NCI-H187 (cell line): ENCODE measurements around the gene CREB3L2.

Experiments
- DNase-seq, 2 experiments: peaks; one replicate each; lab custom pipeline; 2025; lab: John Stamatoyannopoulos, UW

Gene CREB3L2

GRCh38 chr7:138009350-138009653 lies 7.4 kb upstream of the CREB3L2 start:
- no peak for DNase-seq

- peak; percentile 14 to 39 for DNase-seq
Measured at GRCh38 chr7:138008588-138009349, 6.9 kb upstream of the CREB3L2 start.

DNA sequence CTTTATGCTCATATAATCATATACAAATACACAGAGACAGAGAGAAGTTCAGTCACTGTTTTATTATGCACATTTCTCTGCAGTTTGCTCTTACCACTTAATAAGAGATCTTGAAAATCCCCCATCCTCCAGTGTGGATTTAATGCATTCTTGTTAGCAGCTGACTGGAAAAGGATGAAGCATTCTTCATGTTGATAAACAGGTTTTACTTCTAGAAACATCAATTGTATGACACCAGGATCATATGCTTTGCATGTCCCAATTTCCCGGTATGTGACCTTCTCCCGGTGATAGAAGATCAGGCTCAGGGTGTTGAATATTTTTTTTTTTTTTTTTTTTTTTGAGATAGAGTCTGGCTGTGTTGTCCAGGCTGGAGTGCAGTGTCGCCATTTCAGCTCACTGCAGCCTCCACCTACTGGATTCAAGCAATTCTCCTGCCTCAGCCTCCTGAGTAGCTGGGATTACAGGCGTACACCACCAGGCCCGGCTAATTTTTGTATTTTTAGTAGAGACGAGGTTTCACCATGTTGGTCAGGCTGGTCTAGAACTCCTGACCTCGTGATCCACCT lies 6.2 kb upstream of the CREB3L2 start:
- no peak for DNase-seq

- no peak for DNase-seq
Measured at GRCh38 chr7:138006106-138006505, 4.2 kb upstream of the CREB3L2 start.

DNA sequence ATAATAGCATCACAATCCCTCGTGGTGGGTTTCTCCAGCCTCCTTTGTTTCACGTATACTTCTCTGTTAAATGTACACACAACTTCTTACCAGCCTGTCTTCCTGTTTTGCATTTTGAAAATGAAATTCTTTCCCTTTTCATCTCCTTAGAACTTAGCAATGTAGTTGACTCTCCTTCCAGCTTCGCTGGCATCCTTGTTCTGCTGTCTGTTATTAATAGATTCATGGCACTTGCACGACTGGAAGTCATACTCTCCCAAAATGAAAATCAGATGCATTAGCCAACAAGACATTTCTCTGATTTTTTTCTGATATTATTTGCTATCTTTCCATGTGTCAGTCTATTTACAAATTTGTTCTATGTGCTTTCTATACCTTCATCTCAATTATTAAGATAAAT lies 3.0 kb upstream of the CREB3L2 start:
- no peak for DNase-seq

DNA sequence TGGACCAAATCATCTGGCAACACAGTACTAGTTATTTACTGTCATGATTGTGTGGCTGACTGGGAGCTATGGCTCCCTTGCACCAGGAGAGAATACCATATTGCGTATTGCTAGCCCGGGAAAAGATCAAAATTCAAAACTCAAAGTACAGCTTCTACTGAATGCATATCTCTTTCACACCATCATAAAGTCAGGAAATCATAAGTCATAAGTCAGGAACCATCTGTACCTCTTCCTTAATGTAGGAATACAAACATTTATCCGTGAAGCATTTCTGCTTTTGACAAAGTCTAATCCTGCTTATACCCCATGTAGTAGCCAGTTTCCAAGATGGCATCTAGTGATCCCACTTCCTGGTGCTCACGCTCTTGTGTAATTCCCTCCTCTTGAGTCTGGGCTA lies 2.2 kb upstream of the CREB3L2 start:
- no peak for DNase-seq

- DNase-seq, result no peak
Measured at GRCh38 chr7:138002828-138003189, 923 bp upstream of the CREB3L2 start.

DNA sequence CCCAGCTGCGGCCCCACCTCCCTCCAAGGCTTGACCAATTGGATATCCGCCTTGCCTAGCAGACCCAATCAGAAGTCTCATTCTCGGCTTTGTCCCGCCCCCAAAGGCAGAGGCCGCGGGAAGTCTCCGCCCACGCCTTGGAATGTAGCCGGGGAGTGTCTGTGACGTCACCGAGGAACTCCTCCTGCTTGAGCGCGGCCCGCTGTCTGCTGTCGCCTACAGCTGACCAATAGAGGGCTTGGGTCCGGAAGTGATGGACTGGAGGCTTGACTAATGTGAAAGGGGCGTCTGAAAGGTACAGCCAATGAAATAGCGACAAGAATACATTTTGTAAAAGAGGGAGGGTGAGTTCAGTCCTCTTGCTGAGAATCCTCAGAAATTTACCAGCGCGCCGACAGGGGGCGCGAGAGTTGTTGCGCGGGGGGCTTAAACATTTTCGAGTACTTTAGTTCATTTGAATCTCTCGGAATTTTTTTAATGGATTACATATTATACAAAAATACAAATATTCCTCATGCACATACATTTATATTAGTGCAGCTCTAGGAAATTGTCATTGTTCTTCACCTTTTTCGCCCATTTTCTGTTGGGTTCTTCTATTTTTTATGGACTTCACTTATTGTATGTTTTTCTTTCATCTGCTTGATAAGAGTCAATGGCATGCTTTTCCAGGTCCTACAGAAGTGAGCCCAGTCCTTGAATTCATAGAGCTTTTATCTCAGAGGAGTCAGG lies 376 bp upstream of the CREB3L2 start:
- DNase-seq, result peak; percentile 96 to 100

DNA sequence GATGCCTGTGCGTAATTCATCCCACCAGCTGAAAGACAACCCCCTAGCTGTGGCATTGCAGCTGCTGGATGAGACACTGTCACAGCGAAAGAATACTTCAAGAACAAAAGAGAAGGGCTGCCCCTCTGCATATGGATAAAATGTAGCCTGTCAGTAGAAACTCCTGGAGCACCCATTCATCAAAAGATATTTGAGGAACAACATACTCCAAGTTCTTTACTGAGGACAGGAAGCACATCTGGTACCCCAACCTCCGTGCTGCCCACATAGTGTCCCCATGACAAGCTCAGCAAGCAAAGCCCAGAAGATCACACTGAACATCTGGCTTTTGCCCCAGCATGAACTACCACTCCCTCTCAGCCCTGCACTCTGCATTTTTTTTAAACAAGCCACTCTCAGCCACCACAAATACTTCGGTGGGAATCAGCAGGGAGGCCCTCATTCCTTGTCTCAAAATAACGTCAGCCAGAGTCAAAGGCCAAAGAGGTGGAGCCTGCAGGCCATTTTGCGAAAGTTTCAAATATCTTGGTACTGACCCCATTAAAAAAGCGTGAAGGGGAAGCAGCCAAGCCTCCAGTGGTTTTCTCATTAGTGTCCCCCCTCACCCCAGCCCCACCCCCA lies 1.7 kb downstream of the CREB3L2 start:
- peak; percentile 25 to 68 for DNase-seq

DNA sequence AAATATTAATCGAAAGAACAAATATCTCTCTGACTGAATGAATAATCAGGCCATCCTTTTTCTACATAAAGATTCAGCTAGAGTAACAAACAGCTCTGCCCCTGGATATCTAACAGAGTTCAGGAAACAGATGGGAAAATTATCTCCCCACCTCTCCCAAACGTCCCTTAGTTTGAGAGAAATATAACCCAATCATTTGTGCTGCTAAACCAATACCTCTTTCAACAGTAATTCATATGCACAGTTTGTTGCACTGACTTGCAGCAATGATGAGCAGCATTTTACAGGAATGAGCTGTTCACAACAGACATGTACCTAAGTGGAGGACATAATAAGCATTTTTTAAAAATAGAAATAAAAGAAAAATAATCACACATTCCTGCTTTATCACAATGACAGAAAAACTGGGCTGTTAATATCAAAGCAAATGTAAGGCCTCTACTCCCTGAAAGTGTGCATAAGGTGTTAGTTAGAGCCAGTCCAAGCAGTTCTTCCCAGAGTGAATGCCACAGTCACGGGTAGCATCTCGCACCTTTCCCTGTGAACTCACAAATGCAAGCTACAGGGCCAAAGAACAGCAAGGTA lies 2.3 kb downstream of the CREB3L2 start:
- DNase-seq, result no peak

DNA sequence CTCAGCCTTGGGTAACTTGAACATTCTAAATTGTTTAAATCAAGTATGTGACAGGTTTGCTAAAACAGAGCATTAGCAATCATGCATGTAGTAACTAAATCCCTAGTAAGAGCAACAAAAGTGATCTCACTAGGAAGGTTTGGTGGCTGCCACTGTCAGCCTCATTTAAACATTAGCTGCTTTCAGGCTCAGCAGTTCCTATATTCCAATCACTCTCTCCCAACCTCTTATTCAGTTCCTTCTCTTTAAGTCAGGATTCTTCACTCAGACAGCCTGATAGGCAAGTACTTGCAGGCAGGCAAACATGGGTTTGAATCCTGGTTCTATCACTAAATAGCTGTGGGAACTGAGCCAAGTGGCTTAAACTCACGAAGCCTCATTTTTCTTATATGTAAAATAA lies 3.6 kb downstream of the CREB3L2 start:
- peak in 1 of 2 experiments; percentile 17 for DNase-seq

DNA sequence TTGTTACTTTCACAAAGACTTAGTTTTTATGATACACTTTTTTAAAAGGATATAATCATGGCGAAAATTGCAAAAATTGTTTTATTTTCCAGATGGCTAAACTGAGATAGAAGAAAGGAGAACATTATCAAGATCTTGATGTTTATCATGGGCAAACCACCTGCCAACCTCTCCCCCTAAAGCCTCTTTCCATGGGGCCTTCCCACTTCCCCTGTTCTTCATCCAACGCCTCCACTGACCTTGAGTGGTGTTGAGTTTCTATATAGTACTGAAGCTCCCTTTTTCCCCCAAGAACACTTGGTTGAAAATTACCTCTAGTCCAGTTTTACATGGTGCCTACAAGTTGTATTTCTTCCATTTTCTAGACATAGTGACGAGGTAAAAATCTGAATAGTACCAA lies 5.0 kb downstream of the CREB3L2 start:
- no peak for DNase-seq

GRCh38 chr7:137996386-137996851 lies 5.5 kb downstream of the CREB3L2 start:
- DNase-seq, result no peak

DNA sequence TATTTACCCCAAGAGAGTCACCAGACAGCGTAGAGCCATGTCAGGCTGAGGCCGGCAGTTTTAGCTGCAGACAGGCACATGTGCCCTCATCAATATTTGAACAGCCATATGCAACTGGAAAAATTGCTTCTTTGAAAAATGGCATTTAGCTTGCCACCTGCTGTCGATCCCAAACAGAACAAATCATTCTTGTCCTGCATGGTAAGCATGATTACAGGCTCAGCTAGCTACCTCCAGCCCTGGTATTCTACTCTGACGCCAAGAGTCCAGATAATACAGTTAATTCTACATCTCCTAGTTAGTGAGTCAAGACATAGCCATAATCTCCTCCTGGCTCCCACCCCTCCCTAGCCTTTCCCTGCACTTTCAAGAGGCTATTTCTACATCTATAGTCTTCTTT lies 7.7 kb downstream of the CREB3L2 start:
- DNase-seq, result no peak

GRCh38 chr7:137993395-137993743 lies 8.5 kb downstream of the CREB3L2 start:
- no peak for DNase-seq

- no peak for DNase-seq
Measured at GRCh38 chr7:137992550-137993394, 9.1 kb downstream of the CREB3L2 start.

GRCh38 chr7:137992104-137992549 lies 9.8 kb downstream of the CREB3L2 start:
- no peak for DNase-seq

DNA sequence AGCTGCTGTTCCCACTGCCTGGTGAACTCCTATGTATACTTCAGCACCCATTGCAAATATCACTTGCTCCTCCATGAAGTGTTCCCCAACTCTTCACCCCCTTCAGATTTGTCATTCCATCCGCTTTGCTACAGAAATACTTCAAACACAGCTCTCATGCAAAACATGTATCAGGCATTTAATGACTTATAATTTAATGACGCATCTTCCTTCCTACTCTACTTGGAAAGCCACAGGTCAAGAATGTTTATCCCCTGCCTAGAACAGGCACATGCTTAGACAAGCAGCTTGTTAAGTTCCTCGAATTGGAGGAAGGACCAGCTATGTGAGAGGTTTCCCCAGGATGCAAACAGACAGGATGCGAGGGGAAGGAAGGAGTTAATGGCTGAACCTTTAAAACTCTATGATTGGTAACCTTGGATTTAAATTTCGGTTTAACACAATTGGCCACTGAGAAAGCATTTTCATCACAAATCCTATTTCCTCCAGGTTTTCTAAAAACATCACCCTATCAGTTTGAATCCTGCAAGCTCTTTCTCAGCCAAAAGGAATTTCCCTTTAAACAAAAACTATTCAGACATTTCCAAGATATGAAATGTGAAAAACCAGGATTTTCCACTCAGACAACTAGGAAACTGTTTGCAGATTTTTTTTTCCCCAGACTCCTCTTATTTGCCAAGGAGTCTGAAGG lies 11.5 kb downstream of the CREB3L2 start:
- no peak for DNase-seq

- DNase-seq, result no peak
Measured at GRCh38 chr7:137989590-137989989, 12.3 kb downstream of the CREB3L2 start.

GRCh38 chr7:137989094-137989493 lies 12.8 kb downstream of the CREB3L2 start:
- DNase-seq, result no peak

DNA sequence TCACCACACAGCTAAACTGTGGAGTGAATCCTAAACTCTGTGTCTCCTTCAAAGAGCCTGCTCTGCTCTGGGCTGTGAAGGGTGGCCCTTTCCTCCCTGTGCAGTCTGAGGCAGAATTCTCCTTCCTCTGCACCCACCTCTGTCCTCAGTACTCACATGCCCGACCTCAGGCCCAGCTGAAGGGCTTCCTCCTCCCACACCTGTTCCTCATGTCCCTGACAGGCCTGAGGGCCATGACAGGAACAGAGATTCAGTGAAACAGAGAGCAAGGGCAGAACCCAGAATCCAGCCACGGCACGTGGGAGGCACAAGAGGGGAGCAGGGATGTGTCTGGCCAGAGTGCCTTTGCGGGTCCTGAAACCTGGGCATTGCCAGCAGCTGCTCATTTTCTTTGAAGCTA lies 13.9 kb downstream of the CREB3L2 start:
- no peak for DNase-seq
